GM18951 (cell line): Measurements from ENCODE around the gene NTHL1.

ENCODE experiments used
- POLR2A ChIP-seq: IDR thresholded peaks from 4 replicates; pipeline ENCODE4 v1.6.1; 2011; ENCODE audit warnings: mild to moderate bottlenecking; ENCODE audit not compliant: insufficient read length, insufficient read depth; ENCODE audit errors: extremely low read depth
- in situ Hi-C: fragments of 300-500 bp; cut with MboI; formaldehyde crosslinking; loops from one replicate; pipeline ENCODE4 v1.12.0; 2022; ENCODE audit warnings: low sequenced_read_pairs, mixed read lengths, inconsistent platforms; ENCODE audit not compliant: unreplicated experiment

The NTHL1 gene

DNA sequence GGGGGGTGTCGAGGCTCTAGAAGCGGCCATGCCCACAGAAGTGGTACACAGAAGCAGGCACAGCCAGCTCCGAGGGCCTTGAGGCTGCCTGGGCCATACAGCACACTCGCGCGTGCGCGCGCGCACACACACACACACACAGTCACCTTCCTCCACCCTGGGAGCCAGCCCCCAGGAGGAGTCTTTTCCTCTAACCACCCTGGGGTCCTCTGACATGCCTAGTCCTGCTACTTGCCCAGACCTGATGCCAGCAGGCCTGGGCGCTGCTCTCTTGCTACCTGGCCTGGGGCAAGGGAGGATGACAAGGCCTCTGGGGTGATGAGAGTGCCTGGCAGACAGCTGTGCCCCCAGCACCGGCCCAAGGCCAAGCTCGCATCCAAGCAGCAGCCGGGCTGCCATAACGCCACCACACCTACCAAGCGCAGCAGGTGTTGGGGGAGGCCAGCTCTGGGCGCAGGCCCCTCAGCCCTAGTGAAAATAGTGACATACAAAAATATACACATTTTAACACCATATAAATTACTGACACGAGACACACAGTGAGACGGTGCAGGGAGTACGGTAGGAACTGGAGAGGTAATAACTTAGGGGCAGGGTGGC, 41.2 kb upstream of the NTHL1 start:
- in situ Hi-C loops: no loop called here
- TF ChIP-seq POLR2A: no peak

DNA sequence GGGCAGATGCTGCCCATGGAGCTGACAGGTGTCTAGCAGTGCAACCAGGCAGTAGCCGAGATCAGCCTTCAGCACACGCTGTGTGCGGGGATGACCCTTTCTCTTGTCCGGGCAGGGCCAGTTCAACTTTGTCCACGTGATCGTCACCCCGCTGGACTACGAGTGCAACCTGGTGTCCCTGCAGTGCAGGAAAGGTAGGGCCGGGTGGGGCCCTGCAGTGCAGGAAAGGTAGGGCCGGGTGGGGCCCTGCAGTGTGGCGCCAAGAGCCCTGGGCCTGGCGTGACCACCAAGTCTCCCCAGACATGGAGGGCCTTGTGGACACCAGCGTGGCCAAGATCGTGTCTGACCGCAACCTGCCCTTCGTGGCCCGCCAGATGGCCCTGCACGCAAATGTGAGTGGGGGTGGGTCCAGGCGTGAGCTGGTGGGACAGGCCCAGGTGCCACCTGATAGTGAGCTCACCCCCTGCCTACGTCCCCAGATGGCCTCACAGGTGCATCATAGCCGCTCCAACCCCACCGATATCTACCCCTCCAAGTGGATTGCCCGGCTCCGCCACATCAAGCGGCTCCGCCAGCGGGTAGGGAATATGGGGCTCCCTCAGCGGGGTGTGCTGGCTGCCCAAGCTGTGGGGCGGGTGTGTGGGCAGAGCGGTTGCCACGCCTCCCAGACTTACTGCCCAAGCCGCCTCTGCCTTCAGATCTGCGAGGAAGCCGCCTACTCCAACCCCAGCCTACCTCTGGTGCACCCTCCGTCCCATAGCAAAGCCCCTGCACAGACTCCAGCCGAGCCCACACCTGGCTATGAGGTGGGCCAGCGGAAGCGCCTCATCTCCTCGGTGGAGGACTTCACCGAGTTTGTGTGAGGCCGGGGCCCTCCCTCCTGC, 40.4 kb upstream of the NTHL1 start:
- no peak for TF ChIP-seq POLR2A
- in situ Hi-C loops: no loop called here

DNA sequence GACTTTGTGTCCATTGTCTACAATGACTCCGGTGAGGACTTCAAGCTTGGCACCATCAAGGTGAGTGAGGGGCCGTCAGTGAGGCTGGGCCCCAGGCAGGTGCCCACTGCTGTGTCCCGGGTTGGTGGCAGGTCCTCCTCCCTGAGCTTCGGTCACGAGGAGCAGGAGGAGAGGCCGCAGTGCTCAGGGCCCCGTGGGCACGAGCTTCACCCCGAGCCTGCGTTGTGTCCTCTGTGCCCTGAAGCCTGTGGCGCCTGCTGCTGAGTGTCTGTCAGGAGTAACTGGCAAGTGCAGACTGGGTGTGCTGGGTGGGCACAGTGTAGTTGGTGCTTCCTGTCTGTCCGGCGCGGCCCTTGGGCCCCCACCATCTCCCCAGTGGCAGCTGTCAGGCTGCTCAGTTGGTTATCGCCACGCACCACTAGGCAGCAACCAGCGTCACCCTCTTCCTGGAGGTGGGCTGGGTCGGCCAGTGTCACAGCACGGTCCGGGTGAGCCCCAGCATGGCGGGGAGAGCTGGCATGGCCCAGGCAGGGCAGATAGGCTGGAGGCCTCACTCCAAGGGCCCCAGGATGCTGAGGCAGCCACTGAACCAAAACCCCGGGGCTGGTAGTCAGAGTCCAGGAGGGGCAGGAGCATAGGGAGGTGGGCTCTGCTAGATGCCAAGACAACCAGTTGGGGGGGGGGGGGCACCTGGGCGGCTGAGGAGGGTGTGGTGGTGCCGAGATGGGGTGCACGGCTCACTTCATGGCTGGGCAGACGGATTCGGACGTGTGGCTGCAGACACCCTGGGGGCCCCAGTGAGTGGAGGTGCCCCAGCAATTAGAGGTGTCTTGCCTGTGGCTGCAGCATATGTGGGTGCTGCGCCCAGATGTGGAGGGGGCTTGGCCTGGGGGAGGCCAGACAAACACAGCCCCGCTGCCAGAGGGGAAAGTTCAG, 39.4 kb upstream of the NTHL1 start:
- in situ Hi-C loops: no loop called here
- no peak for TF ChIP-seq POLR2A

DNA sequence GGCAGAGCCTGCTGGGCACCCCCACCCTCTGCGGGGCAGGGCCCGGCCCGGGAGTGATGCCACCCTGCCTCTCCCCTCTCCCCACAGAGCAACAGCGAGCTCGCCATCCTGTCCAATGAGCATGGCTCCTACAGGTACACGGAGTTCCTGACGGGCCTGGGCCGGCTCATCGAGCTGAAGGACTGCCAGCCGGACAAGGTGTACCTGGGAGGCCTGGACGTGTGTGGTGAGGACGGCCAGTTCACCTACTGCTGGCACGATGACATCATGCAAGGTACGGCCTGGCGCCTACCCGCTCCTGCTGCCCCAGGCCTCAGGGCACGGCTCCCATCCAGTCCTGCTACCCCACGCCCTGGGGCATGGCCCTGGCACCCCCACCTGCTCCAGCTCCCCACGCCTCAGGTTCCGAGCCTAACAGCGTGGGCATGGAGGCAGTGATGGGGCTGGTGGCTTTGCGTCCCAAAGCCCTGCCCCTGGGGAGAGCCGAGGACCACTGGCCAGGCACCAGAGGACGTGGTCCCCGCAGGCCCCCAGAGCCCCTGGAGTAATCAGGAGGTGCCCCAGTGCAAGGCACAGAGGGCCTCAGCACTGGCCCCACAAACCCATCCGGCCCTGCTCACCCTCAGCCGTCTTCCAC, 38.6 kb upstream of the NTHL1 start:
- no peak for TF ChIP-seq POLR2A
- in situ Hi-C loops: no loop called here

DNA sequence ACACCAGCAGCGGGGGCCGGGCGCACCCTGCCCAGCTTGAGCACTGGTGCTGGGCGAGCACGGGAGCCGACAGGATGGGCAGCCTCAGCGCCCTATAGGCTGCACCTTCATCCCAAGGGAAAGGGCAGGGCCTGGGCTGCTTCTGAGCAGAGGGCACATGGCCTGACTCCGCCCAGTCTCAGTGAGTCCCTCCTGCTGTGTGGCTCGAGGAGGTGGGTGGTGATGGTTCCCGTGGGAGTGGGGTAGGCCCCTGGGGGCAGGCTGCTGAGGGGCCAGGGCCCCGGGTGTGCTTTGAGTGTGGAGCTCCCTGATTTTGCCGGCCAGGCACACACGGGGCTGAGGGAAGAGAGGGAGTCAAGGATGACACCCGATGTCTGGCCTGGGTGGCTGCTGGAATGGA, 38.0 kb upstream of the NTHL1 start:
- in situ Hi-C loops: no loop called here
- no peak for TF ChIP-seq POLR2A

DNA sequence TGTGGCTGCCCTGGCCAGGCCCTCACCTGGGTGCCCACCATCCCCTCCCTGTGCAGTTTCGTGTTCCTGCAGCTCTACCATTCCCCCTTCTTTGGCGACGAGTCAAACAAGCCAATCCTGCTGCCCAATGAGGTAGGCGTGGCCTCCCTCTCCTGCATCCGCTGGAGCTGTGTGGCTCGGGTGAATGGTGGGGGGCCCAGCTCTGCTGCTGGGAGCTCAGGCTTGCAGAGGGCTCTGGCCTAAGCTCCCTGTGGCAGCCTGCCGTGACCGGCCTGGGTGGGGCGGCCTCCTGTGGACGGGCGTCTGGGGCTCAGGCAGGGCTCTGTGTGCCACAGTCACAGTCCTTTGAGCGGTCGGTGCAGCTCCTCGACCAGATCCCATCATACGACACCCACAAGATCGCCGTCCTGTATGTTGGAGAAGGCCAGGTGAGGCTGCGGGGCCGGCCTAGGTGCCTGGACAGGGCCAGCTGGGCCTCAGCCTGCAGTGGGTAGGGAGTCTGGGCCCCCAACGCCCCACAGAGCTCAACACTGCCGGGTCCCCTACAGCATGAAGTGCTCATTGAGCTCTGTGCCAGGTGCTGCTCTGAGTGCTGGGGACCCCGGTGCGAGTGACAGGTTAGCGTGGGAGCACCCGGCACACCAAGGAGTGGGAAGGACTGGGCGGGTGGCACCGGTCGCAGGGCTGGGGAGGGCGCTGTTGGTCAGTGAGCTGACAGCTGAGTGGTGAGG, 37.4 kb upstream of the NTHL1 start:
- no peak for TF ChIP-seq POLR2A
- in situ Hi-C loops: no loop called here

DNA sequence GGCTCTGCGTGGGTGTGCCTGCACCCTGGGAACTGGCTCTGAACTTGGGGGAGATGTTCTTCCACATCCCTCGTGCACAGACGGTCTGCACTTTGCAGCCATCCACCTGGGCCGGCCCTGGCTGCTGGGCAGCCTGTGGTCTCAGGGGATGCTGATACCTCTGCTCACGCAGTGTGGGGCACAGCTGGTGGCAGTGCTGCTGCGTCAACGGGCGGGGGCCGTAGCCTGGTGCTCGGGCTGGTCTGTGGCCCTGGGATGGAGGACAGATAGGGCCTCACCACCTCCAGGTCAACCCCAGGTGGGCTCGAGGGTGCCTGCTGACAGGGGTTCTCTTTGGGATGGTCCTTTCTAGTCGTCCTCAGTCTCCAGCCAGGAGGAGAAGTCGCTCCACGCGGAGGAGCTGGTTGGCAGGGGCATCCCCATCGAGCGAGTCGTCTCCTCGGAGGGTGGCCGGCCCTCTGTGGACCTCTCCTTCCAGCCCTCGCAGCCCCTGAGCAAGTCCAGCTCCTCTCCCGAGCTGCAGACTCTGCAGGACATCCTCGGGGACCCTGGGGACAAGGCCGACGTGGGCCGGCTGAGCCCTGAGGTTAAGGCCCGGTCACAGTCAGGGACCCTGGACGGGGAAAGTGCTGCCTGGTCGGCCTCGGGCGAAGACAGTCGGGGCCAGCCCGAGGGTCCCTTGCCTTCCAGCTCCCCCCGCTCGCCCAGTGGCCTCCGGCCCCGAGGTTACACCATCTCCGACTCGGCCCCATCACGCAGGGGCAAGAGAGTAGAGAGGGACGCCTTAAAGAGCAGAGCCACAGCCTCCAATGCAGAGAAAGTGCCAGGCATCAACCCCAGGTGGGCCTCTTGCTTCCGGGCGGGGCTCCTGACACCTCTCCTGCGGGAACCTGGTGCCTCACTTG, 36.5 kb upstream of the NTHL1 start:
- TF ChIP-seq POLR2A: no peak
- in situ Hi-C loops: no loop called here

DNA sequence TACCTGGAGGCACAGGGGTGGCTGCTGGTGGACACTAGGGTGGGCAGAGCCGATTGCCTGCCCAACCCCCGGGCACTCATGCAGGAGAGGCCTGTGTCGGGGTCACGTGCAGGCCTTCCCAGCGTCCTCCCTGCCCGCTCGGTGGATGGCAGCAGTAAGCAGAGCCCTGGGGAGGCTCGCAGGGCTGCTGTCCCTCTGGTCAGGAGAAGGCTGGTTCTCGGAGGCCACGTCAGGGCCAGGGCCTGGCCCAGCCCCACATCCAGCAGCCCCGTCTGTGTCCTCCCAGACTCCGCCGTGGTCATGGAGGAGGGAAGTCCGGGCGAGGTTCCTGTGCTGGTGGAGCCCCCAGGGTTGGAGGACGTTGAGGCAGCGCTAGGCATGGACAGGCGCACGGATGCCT, 35.8 kb upstream of the NTHL1 start:
- in situ Hi-C loops: no loop called here
- no peak for TF ChIP-seq POLR2A

DNA sequence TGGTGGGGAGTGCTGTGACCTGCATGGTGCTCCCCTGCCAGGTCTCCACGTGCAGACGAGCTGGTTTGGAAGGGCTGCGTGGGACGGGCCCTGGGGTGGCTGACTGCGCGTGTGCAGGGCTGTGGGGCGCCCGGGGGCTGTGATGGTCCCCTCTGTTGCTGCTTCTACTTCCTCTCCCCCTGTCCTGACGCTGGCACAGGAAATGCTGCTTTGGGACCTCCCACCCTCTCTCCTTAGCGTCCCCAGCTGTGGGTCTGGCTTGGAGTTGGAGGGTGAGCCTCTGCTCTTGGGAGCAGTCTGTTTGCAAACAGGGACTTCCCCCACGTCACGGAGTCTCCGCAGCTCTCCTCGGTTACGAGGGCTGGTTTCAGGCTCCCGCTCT, 35.3 kb upstream of the NTHL1 start:
- TF ChIP-seq POLR2A: no peak
- in situ Hi-C loops: no loop called here

DNA sequence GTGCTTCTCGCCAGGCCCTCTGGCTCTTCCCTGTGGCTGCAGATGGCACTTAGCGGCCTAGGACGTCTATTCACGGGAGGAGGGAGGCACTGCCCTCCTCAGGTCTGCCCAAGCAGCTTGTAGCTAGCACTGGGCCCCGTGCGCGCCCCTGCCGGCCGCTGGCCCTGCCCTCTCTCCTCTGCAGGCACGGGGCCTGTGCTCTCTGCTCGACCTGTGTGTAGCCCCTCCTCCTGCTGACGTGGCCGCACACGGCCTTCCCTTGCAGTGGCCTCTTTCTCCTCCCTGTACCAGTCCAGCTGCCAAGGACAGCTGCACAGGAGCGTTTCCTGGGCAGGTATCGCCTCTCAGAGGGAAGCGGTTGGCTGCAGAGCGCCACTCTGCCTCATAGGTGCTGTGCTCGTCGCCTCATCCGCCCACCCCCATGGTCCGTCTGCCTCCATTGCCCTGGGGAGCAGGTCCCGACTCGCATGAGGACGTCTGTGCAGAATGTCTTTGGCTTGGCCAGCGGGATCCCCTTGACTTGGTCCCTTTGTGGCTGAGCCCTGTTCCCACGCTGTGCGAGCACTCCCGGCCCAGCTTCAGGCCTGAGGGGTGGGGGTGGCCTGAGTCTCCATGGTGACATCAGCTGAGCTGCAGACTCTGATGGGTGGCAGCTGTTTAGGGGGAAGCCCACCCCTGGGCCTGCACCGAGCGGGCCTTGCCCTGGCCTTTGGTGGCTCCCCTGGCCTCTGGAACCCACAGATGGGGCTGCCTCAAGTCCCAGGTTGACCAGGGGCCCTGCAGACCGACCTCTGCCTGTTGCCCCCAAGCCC, 34.7 kb upstream of the NTHL1 start:
- in situ Hi-C loops: no loop called here
- TF ChIP-seq POLR2A: no peak

DNA sequence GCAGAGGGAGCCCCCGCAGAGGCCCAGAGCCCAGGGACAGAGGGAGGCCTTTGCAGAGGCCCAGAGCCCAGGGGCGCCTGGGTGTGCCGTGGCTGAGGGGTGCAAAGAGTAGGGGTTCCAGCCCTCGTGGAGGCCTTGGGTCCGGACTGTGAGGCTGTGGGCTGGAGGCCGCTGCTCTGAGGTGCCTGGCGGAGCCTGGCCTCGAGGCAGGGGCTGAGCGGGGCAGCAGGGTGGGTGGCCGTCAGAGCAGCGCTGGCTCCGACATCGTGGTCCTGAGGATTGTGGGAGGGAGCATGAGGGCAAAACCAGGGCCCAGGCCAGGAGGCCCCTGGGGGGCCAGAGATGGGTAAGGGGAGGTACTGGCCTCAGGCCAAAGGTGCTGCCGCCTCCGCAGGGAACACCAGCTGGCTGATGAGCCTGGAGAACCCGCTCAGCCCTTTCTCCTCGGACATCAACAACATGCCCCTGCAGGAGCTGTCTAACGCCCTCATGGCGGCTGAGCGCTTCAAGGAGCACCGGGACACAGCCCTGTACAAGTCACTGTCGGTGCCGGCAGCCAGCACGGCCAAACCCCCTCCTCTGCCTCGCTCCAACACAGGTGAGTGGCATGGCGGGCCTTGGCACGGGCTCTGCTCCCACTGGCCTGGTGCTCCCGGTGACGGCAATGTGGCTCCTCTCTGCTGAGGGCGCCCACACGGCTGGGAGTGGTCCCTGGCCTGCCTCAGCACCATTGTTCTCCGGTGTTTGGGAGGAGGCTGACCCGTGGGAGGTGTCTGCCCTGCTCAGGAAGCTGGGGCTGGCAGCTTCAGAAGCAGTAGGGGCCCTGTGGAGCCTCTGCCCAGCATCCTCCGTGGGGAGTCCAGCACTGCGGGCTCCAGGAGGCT, 33.8 kb upstream of the NTHL1 start:
- TF ChIP-seq POLR2A: no peak
- in situ Hi-C loops: no loop called here
